A673 (cell line): ENCODE data around the gene TTC19. TPM values are rescaled to one million over a fixed set of nuclear protein-coding genes. Genes with fewer than 3 reads are reported as not detected.
A peak's percentile ranks its signal among the peaks of the same experiment; 100 is the strongest.

ENCODE experiments used
- BruUV-seq: library from RNA; stranded (reverse); fragments of 400-500 nt; replicated peaks from 2 replicates; lab custom pipeline; 2021; lab: Mats Ljungman, UMichigan
- CTCF ChIA-PET: fragments of 300-600 bp; sonication (Branson Sonifier 250); formaldehyde crosslinking; loops from one replicate; lab custom pipeline; 2022; ENCODE audit warnings: antibody characterized with exemption; lab: Charles Lee
- POLR2A ChIA-PET: fragments of 300-600 bp; sonication (Branson Sonifier 250); formaldehyde crosslinking; loops from one replicate; lab custom pipeline; 2022; ENCODE audit warnings: antibody characterized with exemption; ENCODE audit not compliant: low non-redundant PET; lab: Charles Lee
- DNase-seq: peaks from one replicate; pipeline ENCODE4 v3.0.0-alpha.2; 2015; ENCODE audit warnings: low spot score
- H3K27ac ChIP-seq: fragments of 200-600 bp; sonication (generic); 2 replicates; pipeline ENCODE4 v1.5.1; 2016; ENCODE audit warnings: mixed run types, low read depth, mild to moderate bottlenecking, mixed read lengths, antibody characterized with exemption, low read length; ENCODE audit not compliant: poor library complexity, severe bottlenecking
- H3K27me3 ChIP-seq: fragments of 200-600 bp; sonication (generic); replicated peaks from 2 replicates; pipeline ENCODE4 v1.6.1; 2017; ENCODE audit warnings: mixed run types, low read depth, mild to moderate bottlenecking, mixed read lengths, antibody characterized with exemption, low read length; ENCODE audit not compliant: insufficient read depth, poor library complexity
- H3K36me3 ChIP-seq: fragments of 200-600 bp; sonication (generic); 2 replicates; pipeline ENCODE4 v1.6.1; 2016; ENCODE audit warnings: mixed run types, mild to moderate bottlenecking, mixed read lengths, antibody characterized with exemption, low read length; ENCODE audit not compliant: insufficient read depth, poor library complexity, severe bottlenecking
- H3K4me1 ChIP-seq: fragments of 200-600 bp; sonication (generic); 2 replicates; pipeline ENCODE4 v1.6.1; 2017; ENCODE audit warnings: mixed run types, mild to moderate bottlenecking, mixed read lengths, antibody characterized with exemption, low read length; ENCODE audit not compliant: insufficient read depth, poor library complexity, severe bottlenecking
- H3K4me3 ChIP-seq: fragments of 200-600 bp; sonication (generic); 2 replicates; pipeline ENCODE4 v1.5.1; 2016; ENCODE audit warnings: low read depth, mixed run types, mild to moderate bottlenecking, mixed read lengths, low read length; ENCODE audit not compliant: poor library complexity, severe bottlenecking
- H3K9me3 ChIP-seq: fragments of 200-600 bp; sonication (generic); 2 replicates; pipeline ENCODE4 v1.6.1; 2016; ENCODE audit warnings: mixed run types, low read depth, mild to moderate bottlenecking, mixed read lengths, antibody characterized with exemption, low read length; ENCODE audit not compliant: poor library complexity, severe bottlenecking
- CTCF ChIP-seq: fragments of 300-800, 200-600 bp; sonication (generic); conservative IDR thresholded peaks from 2 replicates; pipeline ENCODE4 v1.5.1; 2017; ENCODE audit warnings: low read depth, mild to moderate bottlenecking, antibody characterized with exemption, low read length, moderate library complexity, mixed read lengths
- EZH2 ChIP-seq: fragments of 200-600 bp; sonication (generic); IDR thresholded peaks from 2 replicates; pipeline ENCODE4 v1.6.1; 2017; ENCODE audit warnings: borderline replicate concordance, low read depth, mild to moderate bottlenecking, mixed read lengths, antibody characterized with exemption, low read length; ENCODE audit not compliant: poor library complexity, severe bottlenecking
- intact Hi-C: fragments of 100-400 bp; cut with micrococcal nuclease; formaldehyde crosslinking; loops from one replicate; pipeline ENCODE4 v1.10.0; 2022; ENCODE audit not compliant: unreplicated experiment
- total RNA-seq: library from RNA; stranded (reverse); gene quantifications from 2 replicates; pipeline ENCODE4 v1.2.3, GENCODE V29; 2021

The TTC19 gene
- total RNA-seq, 1 experiment from 2014 or later = 44.5 TPM

GRCh38 chr17:16061631-16062030 lies 62.0 kb downstream of the TTC19 start:
- TSS peak; percentile 28 for BruUV-seq
- H3K36me3 ChIP-seq = peaks cover 85% of the 10 kb centered on the region

GRCh38 chr17:16066125-16066524 lies 66.5 kb downstream of the TTC19 start:
- TF ChIP-seq EZH2 (no peak), CTCF (no peak)
- Histone ChIP-seq H3K27ac (no peak overlapping the region), H3K4me3 (no peak overlapping the region), H3K4me1 (no peaks in the 10 kb centered on the region), H3K9me3 (no peaks in the 10 kb centered on the region), H3K36me3 (peaks cover 64% of the 10 kb centered on the region), H3K27me3 (no peaks in the 10 kb centered on the region)
- CTCF ChIA-PET = no interaction called here
- intact Hi-C loops = no loop called here
- POLR2A ChIA-PET = no interaction called here
- BruUV-seq = no TSS peak
- DNase-seq = no peak

More at GRCh38 chr17:16061631-16062030, 62.0 kb downstream of the TTC19 start:
- H3K9me3 ChIP-seq = no peaks in the 10 kb centered on the region
- POLR2A ChIA-PET = interaction anchor here (0.7 kb wide), 1 partner anchor 17 kb away, joined by 3 read pairs; no protein-coding TSS in a partner anchor
- no peak overlapping the region for H3K4me3 ChIP-seq
- intact Hi-C loops = no loop called here
- H3K27me3 ChIP-seq = no peaks in the 10 kb centered on the region
- TF ChIP-seq CTCF (no peak), EZH2 (no peak)
- DNase-seq = no peak
- CTCF ChIA-PET = no interaction called here
- no peak overlapping the region for H3K27ac ChIP-seq
- no peaks in the 10 kb centered on the region for H3K4me1 ChIP-seq

GRCh38 chr17:16068323-16068722 lies 68.7 kb downstream of the TTC19 start:
- Histone ChIP-seq H3K4me3 (no peak overlapping the region), H3K27me3 (no peaks in the 10 kb centered on the region), H3K27ac (no peak overlapping the region), H3K9me3 (no peaks in the 10 kb centered on the region), H3K36me3 (peaks cover 63% of the 10 kb centered on the region), H3K4me1 (no peaks in the 10 kb centered on the region)
- BruUV-seq = no TSS peak
- POLR2A ChIA-PET = no interaction called here
- CTCF ChIA-PET = no interaction called here
- intact Hi-C loops = no loop called here
- TF ChIP-seq CTCF (no peak), EZH2 (no peak)
- no peak for DNase-seq
